NCI-H2196 (cell line): ENCODE measurements around the gene SBK2.
A peak's percentile ranks its signal among the peaks of the same experiment; 100 is the strongest.

Source experiments
- DNase-seq: peaks from one replicate; lab custom pipeline; 2025; ENCODE audit not compliant: unreplicated experiment; lab: John Stamatoyannopoulos, UW

SBK2 gene

GRCh38 chr19:55554741-55555152, 17.8 kb upstream of the SBK2 start:
- DNase-seq, result peak; percentile 50

GRCh38 chr19:55554302-55554701, 17.4 kb upstream of the SBK2 start:
- no peak for DNase-seq

- DNase-seq, result no peak
Observed at GRCh38 chr19:55553217-55554182, 16.6 kb upstream of the SBK2 start.

- DNase-seq, result no peak
Observed at GRCh38 chr19:55552620-55553019, 15.7 kb upstream of the SBK2 start.

- DNase-seq, result no peak
Observed at GRCh38 chr19:55552206-55552605, 15.3 kb upstream of the SBK2 start.

GRCh38 chr19:55550321-55550650, 13.4 kb upstream of the SBK2 start:
- no peak for DNase-seq

- DNase-seq, result no peak
Observed at GRCh38 chr19:55549500-55550320, 12.8 kb upstream of the SBK2 start.

GRCh38 chr19:55546822-55547614, 10.1 kb upstream of the SBK2 start:
- DNase-seq, result peak; percentile 19

GRCh38 chr19:55546011-55546410, 9.1 kb upstream of the SBK2 start:
- DNase-seq, result no peak

GRCh38 chr19:55545443-55545842, 8.5 kb upstream of the SBK2 start, which contains the start of gene SBK3:
TSS of gene SBK3 (minus strand) at chr19:55545543. CDS start at chr19:55545543, 0 bp downstream.
- DNase-seq, result no peak

GRCh38 chr19:55544776-55545439, 8.0 kb upstream of the SBK2 start:
- DNase-seq, result no peak

- DNase-seq, result no peak
Observed at GRCh38 chr19:55544014-55544413, 7.1 kb upstream of the SBK2 start.

GRCh38 chr19:55543567-55543966, 6.6 kb upstream of the SBK2 start:
- DNase-seq, result no peak

GRCh38 chr19:55542292-55542855, 5.4 kb upstream of the SBK2 start:
- DNase-seq, result no peak

GRCh38 chr19:55541091-55541490, 4.2 kb upstream of the SBK2 start:
- no peak for DNase-seq

GRCh38 chr19:55540619-55541018, 3.7 kb upstream of the SBK2 start:
- no peak for DNase-seq

- DNase-seq, result no peak
Observed at GRCh38 chr19:55539090-55539984, 2.4 kb upstream of the SBK2 start.

GRCh38 chr19:55538132-55538531, 1.2 kb upstream of the SBK2 start:
- no peak for DNase-seq

- no peak for DNase-seq
Observed at GRCh38 chr19:55537741-55538111, 793 bp upstream of the SBK2 start.
